Measurements from ENCODE around the gene SENP8. TPM values are rescaled to one million over a fixed set of nuclear protein-coding genes. Genes with fewer than 3 reads are reported as not detected.
A peak's percentile ranks its signal among the peaks of the same experiment; 100 is the strongest.

The SENP8 gene
- total RNA-seq, 1 donor from 2014 or later = 13.5 TPM

GRCh38 chr15:72174551-72175165, 56.5 kb downstream of the SENP8 start:
- H3K9me3 Mint-ChIP-seq = no peaks in the 10 kb centered on the region
- Histone ChIP-seq H3K79me2 (ENCODE audit: low read depth) (no peaks in the 10 kb centered on the region), H3K9ac (no peak overlapping the region), H3K27ac (no peak overlapping the region), H3F3A (ENCODE audit: low read depth) (no peaks in the 10 kb centered on the region), H3K4me1 (peaks cover 10% of the 10 kb centered on the region), H4K20me1 (ENCODE audit: low read depth) (no peaks in the 10 kb centered on the region), H2AFZ (replicated peaks) (no peak overlapping the region), H3K36me3 (no peaks in the 10 kb centered on the region), H3K27me3 (no peaks in the 10 kb centered on the region), H3K4me3 (no peak overlapping the region), H3K9me3 (ENCODE audit: low read depth) (no peaks in the 10 kb centered on the region), H3K4me2 (no peak overlapping the region)
- H3K4me3 Mint-ChIP-seq = no peak overlapping the region
- no peak for DNase-seq (ENCODE audit: low spot score)
- TF ChIP-seq, protein P1, sequence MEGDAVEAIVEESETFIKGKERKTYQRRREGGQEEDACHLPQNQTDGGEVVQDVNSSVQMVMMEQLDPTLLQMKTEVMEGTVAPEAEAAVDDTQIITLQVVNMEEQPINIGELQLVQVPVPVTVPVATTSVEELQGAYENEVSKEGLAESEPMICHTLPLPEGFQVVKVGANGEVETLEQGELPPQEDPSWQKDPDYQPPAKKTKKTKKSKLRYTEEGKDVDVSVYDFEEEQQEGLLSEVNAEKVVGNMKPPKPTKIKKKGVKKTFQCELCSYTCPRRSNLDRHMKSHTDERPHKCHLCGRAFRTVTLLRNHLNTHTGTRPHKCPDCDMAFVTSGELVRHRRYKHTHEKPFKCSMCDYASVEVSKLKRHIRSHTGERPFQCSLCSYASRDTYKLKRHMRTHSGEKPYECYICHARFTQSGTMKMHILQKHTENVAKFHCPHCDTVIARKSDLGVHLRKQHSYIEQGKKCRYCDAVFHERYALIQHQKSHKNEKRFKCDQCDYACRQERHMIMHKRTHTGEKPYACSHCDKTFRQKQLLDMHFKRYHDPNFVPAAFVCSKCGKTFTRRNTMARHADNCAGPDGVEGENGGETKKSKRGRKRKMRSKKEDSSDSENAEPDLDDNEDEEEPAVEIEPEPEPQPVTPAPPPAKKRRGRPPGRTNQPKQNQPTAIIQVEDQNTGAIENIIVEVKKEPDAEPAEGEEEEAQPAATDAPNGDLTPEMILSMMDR (IDR thresholded peaks at IDR 0.05) = no peak
- H3K4me1 Mint-ChIP-seq = peaks cover 24% of the 10 kb centered on the region
- H3K36me3 Mint-ChIP-seq = no peaks in the 10 kb centered on the region
- H3K27me3 Mint-ChIP-seq (ENCODE audit: insufficient read depth, low read depth) = peaks cover 8% of the 10 kb centered on the region
- peak overlapping the region; percentile 1 for H3K27ac Mint-ChIP-seq

- Mint-ChIP-seq H3K36me3 (no peaks in the 10 kb centered on the region), H3K27me3 (ENCODE audit: insufficient read depth, low read depth) (peaks cover 8% of the 10 kb centered on the region), H3K4me1 (peaks cover 31% of the 10 kb centered on the region), H3K9me3 (no peaks in the 10 kb centered on the region), H3K4me3 (no peak overlapping the region), H3K27ac (peak overlapping the region; percentile 1)
- Histone ChIP-seq H3K4me3 (no peak overlapping the region), H3K9me3 (ENCODE audit: low read depth) (no peaks in the 10 kb centered on the region), H3K4me1 (peaks cover 17% of the 10 kb centered on the region), H3F3A (ENCODE audit: low read depth) (no peaks in the 10 kb centered on the region), H3K27me3 (no peaks in the 10 kb centered on the region), H4K20me1 (ENCODE audit: low read depth) (no peaks in the 10 kb centered on the region), H2AFZ (replicated peaks) (no peak overlapping the region), H3K4me2 (no peak overlapping the region), H3K27ac (no peak overlapping the region), H3K36me3 (no peaks in the 10 kb centered on the region), H3K9ac (no peak overlapping the region), H3K79me2 (ENCODE audit: low read depth) (no peaks in the 10 kb centered on the region)
- no peak for DNase-seq (ENCODE audit: low spot score)
- TF ChIP-seq, protein P1 (IDR thresholded peaks at IDR 0.05) = no peak
- TF ChIP-seq EZH2phosphoT487 (IDR thresholded peaks at IDR 0.05) (no peak), EZH2 (IDR thresholded peaks at IDR 0.05) (no peak)
Measured at GRCh38 chr15:72175186-72176044, 57.2 kb downstream of the SENP8 start.

GRCh38 chr15:72176159-72176558, 58.0 kb downstream of the SENP8 start:
- Mint-ChIP-seq H3K36me3 (no peaks in the 10 kb centered on the region), H3K27ac (no peak overlapping the region), H3K27me3 (ENCODE audit: insufficient read depth, low read depth) (peaks cover 8% of the 10 kb centered on the region), H3K4me3 (no peak overlapping the region), H3K4me1 (peaks cover 38% of the 10 kb centered on the region), H3K9me3 (no peaks in the 10 kb centered on the region)
- DNase-seq (ENCODE audit: low spot score) = no peak
- Histone ChIP-seq H3K27ac (no peak overlapping the region), H4K20me1 (ENCODE audit: low read depth) (no peaks in the 10 kb centered on the region), H3F3A (ENCODE audit: low read depth) (no peaks in the 10 kb centered on the region), H3K4me2 (no peak overlapping the region), H3K36me3 (no peaks in the 10 kb centered on the region), H3K9me3 (ENCODE audit: low read depth) (no peaks in the 10 kb centered on the region), H3K4me3 (no peak overlapping the region), H3K9ac (no peak overlapping the region), H3K27me3 (no peaks in the 10 kb centered on the region), H3K4me1 (peaks cover 17% of the 10 kb centered on the region), H2AFZ (replicated peaks) (no peak overlapping the region), H3K79me2 (ENCODE audit: low read depth) (no peaks in the 10 kb centered on the region)
- TF ChIP-seq EZH2phosphoT487 (IDR thresholded peaks at IDR 0.05) (no peak), EZH2 (IDR thresholded peaks at IDR 0.05) (no peak)
- TF ChIP-seq, protein P1 (IDR thresholded peaks at IDR 0.05) = no peak

Data from neural progenitor cell (in vitro differentiated cells).